Measurements from ENCODE around the gene IER5L.

IER5L gene

DNA sequence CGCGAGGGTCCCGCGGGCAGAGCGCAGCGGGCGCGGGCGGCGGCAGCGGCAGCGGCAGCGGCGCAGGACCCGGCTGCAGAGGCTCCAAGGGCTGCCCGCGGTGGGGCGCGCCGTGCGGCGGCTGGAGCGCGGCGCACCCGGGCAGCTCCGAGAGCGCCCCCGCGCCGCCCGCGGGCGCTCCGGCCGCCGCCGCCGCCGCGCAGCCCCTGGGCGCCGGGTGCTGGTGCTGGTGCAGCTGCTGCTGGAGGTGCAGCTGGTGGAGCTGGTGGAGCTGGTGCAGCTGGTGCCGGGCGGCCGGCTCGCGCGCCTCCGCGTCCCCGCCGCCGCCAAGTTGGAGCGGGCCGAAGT, 644 bp downstream of the IER5L start:
- H2AFZ ChIP-seq: no peak overlapping the region
- no peaks in the 10 kb centered on the region for H3K27me3 ChIP-seq (ENCODE audit: control insufficient read depth, insufficient read depth, low read length)
- TF ChIP-seq, protein P1, sequence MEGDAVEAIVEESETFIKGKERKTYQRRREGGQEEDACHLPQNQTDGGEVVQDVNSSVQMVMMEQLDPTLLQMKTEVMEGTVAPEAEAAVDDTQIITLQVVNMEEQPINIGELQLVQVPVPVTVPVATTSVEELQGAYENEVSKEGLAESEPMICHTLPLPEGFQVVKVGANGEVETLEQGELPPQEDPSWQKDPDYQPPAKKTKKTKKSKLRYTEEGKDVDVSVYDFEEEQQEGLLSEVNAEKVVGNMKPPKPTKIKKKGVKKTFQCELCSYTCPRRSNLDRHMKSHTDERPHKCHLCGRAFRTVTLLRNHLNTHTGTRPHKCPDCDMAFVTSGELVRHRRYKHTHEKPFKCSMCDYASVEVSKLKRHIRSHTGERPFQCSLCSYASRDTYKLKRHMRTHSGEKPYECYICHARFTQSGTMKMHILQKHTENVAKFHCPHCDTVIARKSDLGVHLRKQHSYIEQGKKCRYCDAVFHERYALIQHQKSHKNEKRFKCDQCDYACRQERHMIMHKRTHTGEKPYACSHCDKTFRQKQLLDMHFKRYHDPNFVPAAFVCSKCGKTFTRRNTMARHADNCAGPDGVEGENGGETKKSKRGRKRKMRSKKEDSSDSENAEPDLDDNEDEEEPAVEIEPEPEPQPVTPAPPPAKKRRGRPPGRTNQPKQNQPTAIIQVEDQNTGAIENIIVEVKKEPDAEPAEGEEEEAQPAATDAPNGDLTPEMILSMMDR (IDR thresholded peaks at IDR 0.05): no peak
- H3K27ac ChIP-seq: no peak overlapping the region
- no peaks in the 10 kb centered on the region for H3K79me2 ChIP-seq
- H3K36me3 ChIP-seq (ENCODE audit: control insufficient read depth, insufficient read depth, low read length): no peaks in the 10 kb centered on the region
- H3K4me1 ChIP-seq: peaks cover 5% of the 10 kb centered on the region
- no peaks in the 10 kb centered on the region for H3K9me3 ChIP-seq (ENCODE audit: control insufficient read depth, low read length)
- peak overlapping the region; percentile 69 for H3K4me2 ChIP-seq (ENCODE audit: low read length)
- H3K9ac ChIP-seq: no peak overlapping the region
- H3K4me3 ChIP-seq (ENCODE audit: low read depth, low read length): peak overlapping the region; percentile 67

DNA sequence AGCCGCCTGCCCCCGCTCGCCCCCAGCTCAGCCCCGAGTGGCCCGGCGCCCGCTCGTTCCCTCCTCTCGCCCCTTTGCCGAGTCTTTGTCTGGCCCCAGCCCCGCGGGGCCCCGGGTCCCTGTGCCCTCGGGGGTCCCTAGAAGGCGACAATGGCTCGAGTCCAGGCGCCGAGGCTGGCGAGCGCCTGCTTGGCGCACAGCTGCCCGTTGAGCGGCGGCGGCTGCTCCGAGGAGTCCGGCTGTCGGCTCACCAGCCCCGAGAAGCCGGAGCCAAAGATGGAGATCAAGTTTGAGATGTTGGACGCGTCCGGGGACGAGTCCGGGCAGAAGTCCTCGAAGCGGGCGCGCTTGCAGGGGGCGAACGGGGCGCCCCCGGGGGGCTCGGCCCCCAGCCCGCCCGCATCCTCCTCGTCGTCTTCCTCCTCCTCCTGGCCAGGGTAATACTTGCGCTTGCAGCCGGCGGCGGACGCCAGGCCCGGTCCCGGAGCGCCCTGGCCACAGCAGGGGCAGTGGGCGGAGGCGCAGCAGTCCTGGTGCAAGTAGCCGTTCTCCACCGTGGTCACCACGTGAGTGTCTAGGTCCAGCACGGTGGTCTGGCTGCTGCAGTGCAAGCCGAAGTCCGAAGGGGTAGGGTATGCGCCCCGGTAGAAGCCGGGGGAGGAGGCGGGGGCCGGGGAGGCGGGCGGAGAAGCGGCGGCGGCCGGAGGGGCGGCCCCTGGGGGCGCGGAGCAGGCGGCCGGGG, 1.2 kb downstream of the IER5L start:
- H3K27ac ChIP-seq: peak overlapping the region; percentile 85
- H3K79me2 ChIP-seq: no peaks in the 10 kb centered on the region
- H3K4me2 ChIP-seq (ENCODE audit: low read length): peak overlapping the region; percentile 100
- H2AFZ ChIP-seq: peak overlapping the region; percentile 59
- no peaks in the 10 kb centered on the region for H3K36me3 ChIP-seq (ENCODE audit: control insufficient read depth, insufficient read depth, low read length)
- H3K9ac ChIP-seq: no peak overlapping the region
- no peaks in the 10 kb centered on the region for H3K27me3 ChIP-seq (ENCODE audit: control insufficient read depth, insufficient read depth, low read length)
- H3K4me1 ChIP-seq: peaks cover 5% of the 10 kb centered on the region
- H3K4me3 ChIP-seq (ENCODE audit: low read depth, low read length): peak overlapping the region; percentile 82
- no peaks in the 10 kb centered on the region for H3K9me3 ChIP-seq (ENCODE audit: control insufficient read depth, low read length)
- TF ChIP-seq, protein P1 (IDR thresholded peaks at IDR 0.05): no peak

DNA sequence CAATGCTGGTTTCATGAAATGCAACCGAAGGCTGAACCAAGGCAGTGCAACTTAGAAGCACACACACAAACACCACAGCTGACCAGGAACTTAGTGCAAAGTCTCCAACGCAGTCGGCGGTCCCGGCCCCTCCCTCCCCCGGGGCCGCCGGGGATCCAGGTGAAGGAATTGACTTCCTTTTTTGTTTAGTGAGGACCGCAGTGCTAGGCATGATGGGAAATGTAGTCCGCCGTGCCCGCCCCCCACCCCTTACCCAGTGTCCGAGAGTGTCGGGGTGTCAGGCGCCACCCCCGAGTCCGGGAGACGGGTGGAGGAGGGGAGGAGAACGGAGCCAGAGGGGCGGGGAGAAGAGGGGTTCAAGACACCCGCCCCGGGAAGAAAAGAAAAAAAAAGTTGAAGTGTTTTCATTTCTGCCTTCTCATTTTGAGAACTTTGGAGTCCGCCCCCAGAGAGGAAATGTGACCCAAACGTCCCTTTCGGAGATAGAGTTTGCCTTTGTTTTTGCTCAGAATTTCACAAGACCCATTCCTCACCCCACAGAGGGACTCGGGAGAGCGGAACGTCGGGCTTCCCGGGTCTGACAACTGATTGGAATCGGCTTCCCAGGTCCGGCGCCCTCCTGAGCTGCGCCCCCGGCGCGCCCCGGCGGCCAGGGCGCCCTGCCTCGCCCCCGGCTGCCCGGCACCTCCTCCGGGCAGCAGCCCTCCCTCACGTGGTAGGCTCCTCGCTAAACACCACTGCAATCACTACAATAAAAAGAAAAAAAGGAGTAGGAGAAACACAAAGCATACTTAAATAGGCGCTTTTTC, 2.0 kb downstream of the IER5L start:
- no peaks in the 10 kb centered on the region for H3K79me2 ChIP-seq
- H3K4me1 ChIP-seq: peaks cover 5% of the 10 kb centered on the region
- H3K36me3 ChIP-seq (ENCODE audit: control insufficient read depth, insufficient read depth, low read length): no peaks in the 10 kb centered on the region
- H3K27me3 ChIP-seq (ENCODE audit: control insufficient read depth, insufficient read depth, low read length): no peaks in the 10 kb centered on the region
- H3K9me3 ChIP-seq (ENCODE audit: control insufficient read depth, low read length): no peaks in the 10 kb centered on the region
- peak overlapping the region; percentile 100 for H3K4me2 ChIP-seq (ENCODE audit: low read length)
- peak overlapping the region; percentile 82 for H3K4me3 ChIP-seq (ENCODE audit: low read depth, low read length)
- TF ChIP-seq, protein P1 (IDR thresholded peaks at IDR 0.05): no peak
- H3K27ac ChIP-seq: peak overlapping the region; percentile 85
- H3K9ac ChIP-seq: no peak overlapping the region
- H2AFZ ChIP-seq: peak overlapping the region; percentile 59

DNA sequence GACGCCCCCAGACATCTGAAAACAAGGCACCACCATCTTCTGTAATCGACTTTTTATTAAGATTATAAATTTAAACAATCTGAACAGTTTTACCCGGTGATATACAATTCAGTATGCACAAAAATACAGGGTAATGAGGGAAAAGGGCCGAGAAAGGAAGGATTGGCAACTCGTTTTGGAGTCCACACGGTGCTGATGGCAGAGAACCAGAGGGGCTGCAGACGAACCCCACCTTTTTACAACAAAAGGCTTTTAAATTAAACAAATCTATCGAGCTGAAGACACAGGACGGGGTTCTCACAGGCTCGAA, 2.6 kb downstream of the IER5L start:
- Histone ChIP-seq H3K27me3 (ENCODE audit: control insufficient read depth, insufficient read depth, low read length) (no peaks in the 10 kb centered on the region), H3K4me1 (peaks cover 5% of the 10 kb centered on the region), H3K79me2 (no peaks in the 10 kb centered on the region), H3K4me3 (ENCODE audit: low read depth, low read length) (peak overlapping the region; percentile 82), H3K9ac (no peak overlapping the region), H3K36me3 (ENCODE audit: control insufficient read depth, insufficient read depth, low read length) (no peaks in the 10 kb centered on the region), H2AFZ (peak overlapping the region; percentile 59), H3K27ac (peak overlapping the region; percentile 85), H3K9me3 (ENCODE audit: control insufficient read depth, low read length) (no peaks in the 10 kb centered on the region), H3K4me2 (ENCODE audit: low read length) (peak overlapping the region; percentile 100)
- TF ChIP-seq, protein P1 (IDR thresholded peaks at IDR 0.05): no peak

All from parathyroid adenoma (tissue), 2 donors.